Tibial nerve (tissue), 4 donors: ENCODE data around the gene CUX1.

Experiments used
- EP300 ChIP-seq, 2 donors: sonication (generic); formaldehyde crosslinking; IDR thresholded peaks; one replicate each; pipeline ENCODE4 v1.6.1; 2017; ENCODE audit warnings: antibody characterized with exemption in 2 of 2, mild to moderate bottlenecking in 1 of 2
- TF ChIP-seq, protein P1 (sequence below), 5 experiments: fragments of 200-600 bp in 3 of 5; fragments of 450-650 bp in 2 of 5; sonication (generic) in 3 of 5; IDR thresholded peaks; one replicate each; pipeline ENCODE4 v1.5.1; 2016 to 2019; ENCODE audit warnings: antibody characterized with exemption in 5 of 5, mild to moderate bottlenecking in 3 of 5, moderate library complexity in 2 of 5

- TF ChIP-seq, protein P1, sequence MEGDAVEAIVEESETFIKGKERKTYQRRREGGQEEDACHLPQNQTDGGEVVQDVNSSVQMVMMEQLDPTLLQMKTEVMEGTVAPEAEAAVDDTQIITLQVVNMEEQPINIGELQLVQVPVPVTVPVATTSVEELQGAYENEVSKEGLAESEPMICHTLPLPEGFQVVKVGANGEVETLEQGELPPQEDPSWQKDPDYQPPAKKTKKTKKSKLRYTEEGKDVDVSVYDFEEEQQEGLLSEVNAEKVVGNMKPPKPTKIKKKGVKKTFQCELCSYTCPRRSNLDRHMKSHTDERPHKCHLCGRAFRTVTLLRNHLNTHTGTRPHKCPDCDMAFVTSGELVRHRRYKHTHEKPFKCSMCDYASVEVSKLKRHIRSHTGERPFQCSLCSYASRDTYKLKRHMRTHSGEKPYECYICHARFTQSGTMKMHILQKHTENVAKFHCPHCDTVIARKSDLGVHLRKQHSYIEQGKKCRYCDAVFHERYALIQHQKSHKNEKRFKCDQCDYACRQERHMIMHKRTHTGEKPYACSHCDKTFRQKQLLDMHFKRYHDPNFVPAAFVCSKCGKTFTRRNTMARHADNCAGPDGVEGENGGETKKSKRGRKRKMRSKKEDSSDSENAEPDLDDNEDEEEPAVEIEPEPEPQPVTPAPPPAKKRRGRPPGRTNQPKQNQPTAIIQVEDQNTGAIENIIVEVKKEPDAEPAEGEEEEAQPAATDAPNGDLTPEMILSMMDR (IDR thresholded peaks at IDR 0.05) = no peak
- TF ChIP-seq EP300 (IDR thresholded peaks at IDR 0.05) = no peak
These were observed 484.6 kb downstream of the CUX1 start for GRCh38 chr7:102302025-102302424.
